Spleen (tissue), 7 donors: ENCODE measurements around the gene GRAMD1C.

Experiments used
- CTCF ChIP-seq, 11 experiments: fragments of 200-600 bp in 7 of 11; fragments of 450-650 bp in 4 of 11; sonication (generic) in 4 of 11; IDR thresholded peaks in 8 of 11; conservative IDR thresholded peaks in 3 of 11; 1 replicate in 7 of 11; 2 replicates in 4 of 11; pipeline versions ENCODE4 v1.4.0 to v1.8.0; 2016 to 2021; ENCODE audit warnings: antibody characterized with exemption in 11 of 11, inconsistent platforms in 4 of 11, mild to moderate bottlenecking in 1 of 11
- POLR2A ChIP-seq, 3 donors: fragments of 450-650 bp; IDR thresholded peaks; one replicate each; pipeline ENCODE4 v1.5.1; 2017; ENCODE audit warnings: antibody characterized with exemption in 3 of 3, mild to moderate bottlenecking in 1 of 3
- POLR2AphosphoS5 ChIP-seq, 3 donors: sonication (generic); formaldehyde crosslinking; IDR thresholded peaks; one replicate each; pipeline ENCODE4 v1.5.1; 2017; ENCODE audit warnings: antibody characterized with exemption in 3 of 3
- donor health status: DM: no; HTN: no; CAD: no; lungs with moderate emphysema.
- donor health status: DM: no; HTN: no; CAD: no.
- donor health status: DM: no; HTN: no; CAD: no.

- TF ChIP-seq CTCF (IDR thresholded peaks at IDR 0.05 in 8 of 11, conservative IDR thresholded peaks at IDR 0.05 in 3 of 11) (peak in 9 of 11 experiments; percentile 23 to 68 (median 61)), POLR2A (IDR thresholded peaks at IDR 0.05) (no peak), POLR2AphosphoS5 (IDR thresholded peaks at IDR 0.05) (no peak)
Measured at GRCh38 chr3:113912552-113913236, 74.1 kb downstream of the GRAMD1C start.
